Epithelial cell of esophagus (primary cell): ENCODE results near the gene GNAS-AS1.
"Not testable (repeated sequence)": the region's sequence is repeated elsewhere in the genome, so short reads cannot be mapped to it uniquely, and the experiment has no call there.

ENCODE experiments used
- DNase-seq: peaks from one replicate; pipeline ENCODE4 v3.0.0; 2010; ENCODE audit warnings: low read depth
- H3K4me3 ChIP-seq: 2 replicates; pipeline ENCODE4 v1.5.1; 2011; ENCODE audit warnings: mild to moderate bottlenecking, low read length, control low read depth
- CTCF ChIP-seq: IDR thresholded peaks from 2 replicates; pipeline ENCODE4 v1.5.1; 2011; ENCODE audit warnings: low read depth, mild to moderate bottlenecking, low read length, control low read depth, inconsistent platforms; ENCODE audit not compliant: insufficient read depth; ENCODE audit errors: missing control alignments

The GNAS-AS1 gene

GRCh38 chr20:58828136-58828535 is 22.6 kb downstream of the GNAS-AS1 start:
- DNase-seq: no peak
- H3K4me3 ChIP-seq: no peak overlapping the region
- TF ChIP-seq CTCF: no peak

GRCh38 chr20:58826271-58826670 is 24.4 kb downstream of the GNAS-AS1 start:
- H3K4me3 ChIP-seq: no peak overlapping the region
- no peak for TF ChIP-seq CTCF
- no peak for DNase-seq

GRCh38 chr20:58825450-58825849 is 25.3 kb downstream of the GNAS-AS1 start:
- DNase-seq: no peak
- no peak for TF ChIP-seq CTCF
- H3K4me3 ChIP-seq: no peak overlapping the region

- DNase-seq: no peak
- no peak for TF ChIP-seq CTCF
- H3K4me3 ChIP-seq: no peak overlapping the region
Measured at GRCh38 chr20:58824843-58825242, 25.9 kb downstream of the GNAS-AS1 start.

GRCh38 chr20:58822748-58823730 is 27.7 kb downstream of the GNAS-AS1 start:
- no peak overlapping the region for H3K4me3 ChIP-seq
- TF ChIP-seq CTCF: no peak
- no peak for DNase-seq

- TF ChIP-seq CTCF: no peak
- no peak for DNase-seq
Measured at GRCh38 chr20:58822149-58822548, 28.6 kb downstream of the GNAS-AS1 start.

GRCh38 chr20:58820515-58820914 is 30.2 kb downstream of the GNAS-AS1 start:
- not testable (repeated sequence) for H3K4me3 ChIP-seq, DNase-seq

More at GRCh38 chr20:58822149-58822548, 28.6 kb downstream of the GNAS-AS1 start:
- no peak overlapping the region for H3K4me3 ChIP-seq
